Neural progenitor cell (in vitro differentiated cells): ENCODE data around the gene MAPRE2. TPM values are rescaled to one million over a fixed set of nuclear protein-coding genes. Genes with fewer than 3 reads are reported as not detected.

ENCODE experiments used
- DNase-seq: peaks from one replicate; pipeline ENCODE4 v3.0.0-alpha.2; 2016; ENCODE audit warnings: low spot score
- H2AFZ ChIP-seq: fragments of 200-600 bp; sonication (generic); replicated peaks from 2 replicates; pipeline ENCODE4 v1.6.1; 2016; ENCODE audit warnings: antibody characterized with exemption
- H3F3A ChIP-seq: fragments of 200-600 bp; sonication (generic); 2 replicates; pipeline ENCODE4 v1.6.1; 2016; ENCODE audit warnings: antibody characterized with exemption, low read depth
- H3K27ac ChIP-seq: fragments of 200-600 bp; sonication (generic); 2 replicates; pipeline ENCODE4 v1.5.1; 2016; ENCODE audit warnings: mild to moderate bottlenecking
- H3K27me3 ChIP-seq: fragments of 200-600 bp; sonication (generic); 2 replicates; pipeline ENCODE4 v1.6.1; 2016; ENCODE audit warnings: mild to moderate bottlenecking, moderate library complexity
- H3K36me3 ChIP-seq: fragments of 200-600 bp; sonication (generic); 2 replicates; pipeline ENCODE4 v1.5.1; 2016
- H3K4me1 ChIP-seq: fragments of 200-600 bp; sonication (generic); 2 replicates; pipeline ENCODE4 v1.6.1; 2016; ENCODE audit warnings: mixed run types
- H3K4me2 ChIP-seq: fragments of 200-600 bp; sonication (generic); 2 replicates; pipeline ENCODE4 v1.6.1; 2016
- H3K4me3 ChIP-seq: fragments of 200-600 bp; sonication (generic); 2 replicates; pipeline ENCODE4 v1.5.1; 2016
- H3K79me2 ChIP-seq: fragments of 200-600 bp; sonication (generic); 2 replicates; pipeline ENCODE4 v1.6.1; 2016; ENCODE audit warnings: low read depth
- H3K9ac ChIP-seq: fragments of 200-600 bp; sonication (generic); 2 replicates; pipeline ENCODE4 v1.6.1; 2016
- H3K9me3 ChIP-seq: fragments of 200-600 bp; sonication (generic); 2 replicates; pipeline ENCODE4 v1.5.1; 2016; ENCODE audit warnings: low read depth
- H4K20me1 ChIP-seq: fragments of 200-600 bp; sonication (generic); 2 replicates; pipeline ENCODE4 v1.6.1; 2016; ENCODE audit warnings: low read depth
- H3K27ac Mint-ChIP-seq: 3 replicates; pipeline ENCODE4 v1.8.0; 2021; ENCODE audit warnings: mixed read lengths
- H3K27me3 Mint-ChIP-seq: 2 replicates; pipeline ENCODE4 v1.8.0; 2022; ENCODE audit warnings: low read depth, mild to moderate bottlenecking, inconsistent platforms, moderate library complexity, mixed read lengths; ENCODE audit not compliant: insufficient read depth
- H3K36me3 Mint-ChIP-seq: 3 replicates; pipeline ENCODE4 v1.8.0; 2021; ENCODE audit warnings: mixed read lengths
- H3K4me1 Mint-ChIP-seq: 3 replicates; pipeline ENCODE4 v1.8.0; 2021; ENCODE audit warnings: mixed read lengths
- H3K4me3 Mint-ChIP-seq: 3 replicates; pipeline ENCODE4 v1.8.0; 2021; ENCODE audit warnings: mild to moderate bottlenecking, moderate library complexity, mixed read lengths
- H3K9me3 Mint-ChIP-seq: 3 replicates; pipeline ENCODE4 v1.8.0; 2020; ENCODE audit warnings: mixed read lengths
- EZH2 ChIP-seq: fragments of 200-600 bp; sonication (generic); IDR thresholded peaks from 2 replicates; pipeline ENCODE4 v1.6.1; 2017; ENCODE audit warnings: antibody characterized with exemption, mild to moderate bottlenecking, moderate library complexity
- EZH2phosphoT487 ChIP-seq: fragments of 200-600 bp; sonication (generic); IDR thresholded peaks from 2 replicates; pipeline ENCODE4 v1.6.1; 2017; ENCODE audit warnings: antibody characterized with exemption
- total RNA-seq: library from RNA; depleted of rRNA; stranded (reverse); fragments of >200 nt; gene quantifications from 2 replicates; pipeline ENCODE4 v1.2.3, GENCODE V29; 2015; ENCODE audit warnings: low replicate concordance
- TF ChIP-seq, protein P1 (sequence below): fragments of 200-600 bp; sonication (generic); IDR thresholded peaks from 2 replicates; pipeline ENCODE4 v1.5.1; 2017; ENCODE audit warnings: antibody characterized with exemption, mild to moderate bottlenecking

The MAPRE2 gene
- total RNA-seq, 1 donor from 2014 or later, result 34.6 TPM

- peaks cover 49% of the 10 kb centered on the region for H3K79me2 ChIP-seq
- no peaks in the 10 kb centered on the region for H3K27me3 ChIP-seq
- H3K4me1 ChIP-seq, result peaks cover 21% of the 10 kb centered on the region
These were observed 22.9 kb downstream of the MAPRE2 start for GRCh38 chr18:35063875-35064690.

DNA sequence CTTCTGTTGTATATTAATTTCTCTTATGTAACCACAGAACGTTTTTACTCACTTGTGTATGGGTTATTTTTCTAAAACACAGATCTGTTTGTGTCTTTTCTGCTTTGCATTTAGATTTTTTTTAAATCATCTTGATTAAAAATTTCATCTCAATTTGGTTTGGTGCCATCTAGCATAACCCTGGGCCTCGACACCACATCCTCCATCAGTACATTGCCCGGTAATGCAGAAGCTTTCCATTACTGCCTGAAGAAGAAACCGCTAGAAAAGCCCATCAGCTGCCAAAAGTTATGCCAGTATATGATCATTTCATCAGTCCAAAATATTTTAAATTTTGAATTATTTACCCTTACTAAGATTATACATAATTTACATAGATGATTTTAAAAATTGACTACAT lies 26.2 kb downstream of the MAPRE2 start:
- Histone ChIP-seq H3K4me3 (no peak overlapping the region), H3K4me1 (no peaks in the 10 kb centered on the region), H3K9ac (no peak overlapping the region), H3F3A (no peaks in the 10 kb centered on the region), H4K20me1 (peaks cover 2% of the 10 kb centered on the region), H3K9me3 (no peaks in the 10 kb centered on the region), H2AFZ (no peak overlapping the region), H3K4me2 (no peak overlapping the region), H3K27me3 (no peaks in the 10 kb centered on the region), H3K36me3 (no peaks in the 10 kb centered on the region), H3K79me2 (peaks cover 22% of the 10 kb centered on the region), H3K27ac (no peak overlapping the region)
- TF ChIP-seq EZH2 (no peak), EZH2phosphoT487 (no peak)
- TF ChIP-seq, protein P1, sequence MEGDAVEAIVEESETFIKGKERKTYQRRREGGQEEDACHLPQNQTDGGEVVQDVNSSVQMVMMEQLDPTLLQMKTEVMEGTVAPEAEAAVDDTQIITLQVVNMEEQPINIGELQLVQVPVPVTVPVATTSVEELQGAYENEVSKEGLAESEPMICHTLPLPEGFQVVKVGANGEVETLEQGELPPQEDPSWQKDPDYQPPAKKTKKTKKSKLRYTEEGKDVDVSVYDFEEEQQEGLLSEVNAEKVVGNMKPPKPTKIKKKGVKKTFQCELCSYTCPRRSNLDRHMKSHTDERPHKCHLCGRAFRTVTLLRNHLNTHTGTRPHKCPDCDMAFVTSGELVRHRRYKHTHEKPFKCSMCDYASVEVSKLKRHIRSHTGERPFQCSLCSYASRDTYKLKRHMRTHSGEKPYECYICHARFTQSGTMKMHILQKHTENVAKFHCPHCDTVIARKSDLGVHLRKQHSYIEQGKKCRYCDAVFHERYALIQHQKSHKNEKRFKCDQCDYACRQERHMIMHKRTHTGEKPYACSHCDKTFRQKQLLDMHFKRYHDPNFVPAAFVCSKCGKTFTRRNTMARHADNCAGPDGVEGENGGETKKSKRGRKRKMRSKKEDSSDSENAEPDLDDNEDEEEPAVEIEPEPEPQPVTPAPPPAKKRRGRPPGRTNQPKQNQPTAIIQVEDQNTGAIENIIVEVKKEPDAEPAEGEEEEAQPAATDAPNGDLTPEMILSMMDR, result no peak
- H3K36me3 Mint-ChIP-seq, result peaks cover 8% of the 10 kb centered on the region
- H3K27ac Mint-ChIP-seq, result no peak overlapping the region
- DNase-seq, result no peak
- H3K9me3 Mint-ChIP-seq, result no peaks in the 10 kb centered on the region
- peaks cover 5% of the 10 kb centered on the region for H3K4me1 Mint-ChIP-seq
- H3K27me3 Mint-ChIP-seq, result no peaks in the 10 kb centered on the region
- H3K4me3 Mint-ChIP-seq, result no peak overlapping the region

More at GRCh38 chr18:35063875-35064690, 22.9 kb downstream of the MAPRE2 start:
- H3K4me3 ChIP-seq, result no peak overlapping the region
- H4K20me1 ChIP-seq, result peaks cover 23% of the 10 kb centered on the region
- H3K9ac ChIP-seq, result no peak overlapping the region
- no peak overlapping the region for H3K4me2 ChIP-seq
- H3K4me3 Mint-ChIP-seq, result no peak overlapping the region
- peaks cover 29% of the 10 kb centered on the region for H3K4me1 Mint-ChIP-seq
- no peak overlapping the region for H2AFZ ChIP-seq
- H3F3A ChIP-seq, result peaks cover 10% of the 10 kb centered on the region
- TF ChIP-seq EZH2phosphoT487 (no peak), EZH2 (no peak)
- TF ChIP-seq, protein P1, result no peak
- DNase-seq, result no peak
- no peak overlapping the region for H3K27ac Mint-ChIP-seq
- H3K36me3 Mint-ChIP-seq, result no peaks in the 10 kb centered on the region
- no peaks in the 10 kb centered on the region for H3K9me3 Mint-ChIP-seq
- H3K27me3 Mint-ChIP-seq, result no peaks in the 10 kb centered on the region
- H3K9me3 ChIP-seq, result no peaks in the 10 kb centered on the region
- no peak overlapping the region for H3K27ac ChIP-seq
- no peaks in the 10 kb centered on the region for H3K36me3 ChIP-seq

DNA sequence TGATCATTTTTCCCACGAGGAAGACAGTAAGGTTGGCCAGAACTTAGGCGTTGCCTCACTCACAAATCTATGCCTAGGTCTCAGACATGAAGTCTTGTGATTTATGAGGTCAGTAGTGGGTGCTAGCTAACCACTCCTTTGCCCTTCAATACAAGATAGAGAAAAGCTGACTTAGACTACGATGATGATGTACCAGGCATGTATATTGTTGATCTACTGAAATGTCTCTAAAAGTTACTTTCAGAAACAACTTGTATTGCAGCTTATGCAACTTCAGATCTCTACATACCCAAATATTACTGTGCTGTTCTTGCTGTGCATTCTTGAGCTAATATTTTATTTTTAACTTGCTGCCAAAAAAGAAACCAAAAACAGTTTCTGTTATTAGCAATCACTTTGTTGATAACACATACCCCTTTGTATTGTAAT lies 30.6 kb downstream of the MAPRE2 start:
- no peak overlapping the region for H3K9ac ChIP-seq
- no peak overlapping the region for H2AFZ ChIP-seq
- no peaks in the 10 kb centered on the region for H3K9me3 Mint-ChIP-seq
- peaks cover 8% of the 10 kb centered on the region for H3K36me3 Mint-ChIP-seq
- no peaks in the 10 kb centered on the region for H3F3A ChIP-seq
- H3K4me1 Mint-ChIP-seq, result no peaks in the 10 kb centered on the region
- H4K20me1 ChIP-seq, result peaks cover 5% of the 10 kb centered on the region
- no peaks in the 10 kb centered on the region for H3K9me3 ChIP-seq
- H3K27ac ChIP-seq, result no peak overlapping the region
- no peak overlapping the region for H3K4me3 ChIP-seq
- H3K4me3 Mint-ChIP-seq, result no peak overlapping the region
- TF ChIP-seq EZH2 (no peak), EZH2phosphoT487 (no peak)
- TF ChIP-seq, protein P1, result no peak
- no peak overlapping the region for H3K4me2 ChIP-seq
- H3K27ac Mint-ChIP-seq, result no peak overlapping the region
- H3K27me3 Mint-ChIP-seq, result no peaks in the 10 kb centered on the region
- DNase-seq, result no peak
- no peaks in the 10 kb centered on the region for H3K27me3 ChIP-seq
- peaks cover 4% of the 10 kb centered on the region for H3K79me2 ChIP-seq
- no peaks in the 10 kb centered on the region for H3K36me3 ChIP-seq
- no peaks in the 10 kb centered on the region for H3K4me1 ChIP-seq
